Hippocampal formation (tissue), 2 donors: Measurements from ENCODE around the gene HOXB5.

ENCODE experiments used
- DNase-seq, 2 donors: peaks; one replicate each; lab custom pipeline; 2025; lab: John Stamatoyannopoulos, UW

HOXB5 gene

GRCh38 chr17:48593126-48593829 is at the start of gene HOXB5:
HOXB5 (minus strand) TSS chr17:48593779; CDS start chr17:48593682, 97 bp downstream.
- DNase-seq: no peak

GRCh38 chr17:48642843-48643696 is 49.5 kb upstream of the HOXB5 start:
- DNase-seq: no peak

- DNase-seq: no peak
Measured at GRCh38 chr17:48642059-48642842, 48.7 kb upstream of the HOXB5 start.

- DNase-seq: no peak
Measured at GRCh38 chr17:48641541-48642058, 48.0 kb upstream of the HOXB5 start.

DNA sequence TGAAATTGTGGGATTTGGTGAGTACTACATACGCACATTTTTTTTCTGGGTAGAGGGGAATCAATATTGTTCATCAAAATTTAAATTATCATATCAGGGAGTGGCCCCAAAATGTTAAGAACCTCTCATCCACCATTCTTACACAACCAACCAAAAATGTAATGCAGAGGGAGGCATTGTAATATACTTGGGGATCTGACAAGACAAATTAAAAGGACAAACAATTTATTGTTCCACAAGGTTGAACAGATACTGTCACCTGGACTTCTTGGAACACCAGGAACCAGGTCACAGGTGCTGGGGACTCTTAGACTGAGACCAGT is 47.2 kb upstream of the HOXB5 start:
- DNase-seq: no peak

DNA sequence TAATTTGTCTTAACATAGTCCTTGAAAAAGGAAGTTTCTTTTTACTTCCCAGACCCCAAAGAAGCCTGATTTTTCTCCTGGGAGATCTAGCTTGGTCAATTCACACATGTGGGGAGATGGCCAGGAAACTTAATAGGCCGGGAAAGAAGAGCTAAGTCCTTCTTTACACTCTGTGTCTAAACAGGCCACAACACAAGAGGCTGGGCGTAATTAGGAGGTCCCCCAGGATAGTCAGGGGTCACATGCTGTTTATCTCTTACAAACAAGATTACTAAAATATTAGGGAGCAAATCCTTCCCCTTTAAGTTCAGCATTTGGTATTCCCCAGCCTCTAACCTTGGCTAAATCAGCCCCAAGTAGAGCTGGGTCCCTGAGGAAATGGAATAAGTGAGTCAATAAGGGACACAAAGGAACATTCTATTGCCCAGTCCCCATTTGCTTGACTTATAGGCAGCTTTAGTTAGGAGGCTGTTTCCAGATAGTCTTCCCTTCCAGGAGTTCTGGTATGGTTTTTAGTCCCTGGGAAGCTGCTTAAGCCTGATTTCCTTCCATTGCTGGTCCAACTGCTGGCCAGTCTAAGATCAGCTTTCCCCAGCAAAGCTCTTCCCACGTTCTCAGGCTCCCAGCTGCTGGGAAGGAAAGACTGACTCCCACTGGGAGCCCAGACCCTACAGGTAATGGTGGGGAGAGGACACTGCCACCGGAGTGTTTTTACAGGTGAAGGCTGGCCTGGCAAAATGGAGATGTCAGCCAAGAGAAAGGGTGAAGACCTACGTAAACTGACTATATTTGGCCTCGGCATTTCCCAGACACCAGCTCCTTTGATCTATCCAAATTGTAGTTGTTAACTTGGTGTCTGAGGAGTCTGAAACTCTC is 46.6 kb upstream of the HOXB5 start:
- DNase-seq: no peak

GRCh38 chr17:48639136-48639535 is 45.6 kb upstream of the HOXB5 start:
- no peak for DNase-seq

- no peak for DNase-seq
Measured at GRCh38 chr17:48637323-48638260, 44.0 kb upstream of the HOXB5 start.

GRCh38 chr17:48636177-48637018 is 42.8 kb upstream of the HOXB5 start:
- no peak for DNase-seq

DNA sequence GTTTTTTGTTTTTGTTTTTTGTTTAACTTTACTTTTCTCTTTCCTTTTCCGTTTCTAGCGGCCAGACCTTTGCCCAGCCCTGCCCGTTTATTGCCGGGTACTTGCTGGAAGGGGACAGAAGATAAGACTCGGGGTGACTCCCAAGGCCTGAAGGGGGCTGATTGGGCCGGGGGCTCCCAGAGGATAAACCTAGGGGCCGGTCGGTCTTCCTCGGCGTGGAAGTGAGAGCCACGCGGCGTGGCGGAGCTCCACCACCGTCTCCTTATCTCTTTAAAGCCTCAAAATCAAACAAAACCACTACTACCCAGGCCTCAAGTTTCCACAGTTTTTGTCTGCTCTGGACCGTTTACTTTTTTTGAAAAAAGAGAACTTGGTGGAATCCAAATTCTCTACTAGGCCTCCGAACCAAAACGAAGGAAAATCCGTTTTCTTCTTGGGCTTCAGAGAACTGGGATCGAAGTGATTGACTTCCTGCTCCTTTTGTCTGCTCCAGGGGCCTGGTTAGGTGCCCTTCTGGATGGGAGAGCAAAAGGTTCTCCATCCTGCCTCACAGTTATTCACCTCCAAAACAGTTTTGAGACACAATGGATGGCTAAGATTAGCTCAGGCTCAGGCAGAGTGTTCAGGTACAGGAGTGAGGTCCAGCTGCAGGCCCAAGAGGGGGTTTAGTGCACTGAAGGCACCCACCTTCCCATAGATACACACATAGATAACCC is 41.1 kb upstream of the HOXB5 start:
- DNase-seq: no peak

- no peak for DNase-seq
Measured at GRCh38 chr17:48633266-48633677, 39.7 kb upstream of the HOXB5 start.

DNA sequence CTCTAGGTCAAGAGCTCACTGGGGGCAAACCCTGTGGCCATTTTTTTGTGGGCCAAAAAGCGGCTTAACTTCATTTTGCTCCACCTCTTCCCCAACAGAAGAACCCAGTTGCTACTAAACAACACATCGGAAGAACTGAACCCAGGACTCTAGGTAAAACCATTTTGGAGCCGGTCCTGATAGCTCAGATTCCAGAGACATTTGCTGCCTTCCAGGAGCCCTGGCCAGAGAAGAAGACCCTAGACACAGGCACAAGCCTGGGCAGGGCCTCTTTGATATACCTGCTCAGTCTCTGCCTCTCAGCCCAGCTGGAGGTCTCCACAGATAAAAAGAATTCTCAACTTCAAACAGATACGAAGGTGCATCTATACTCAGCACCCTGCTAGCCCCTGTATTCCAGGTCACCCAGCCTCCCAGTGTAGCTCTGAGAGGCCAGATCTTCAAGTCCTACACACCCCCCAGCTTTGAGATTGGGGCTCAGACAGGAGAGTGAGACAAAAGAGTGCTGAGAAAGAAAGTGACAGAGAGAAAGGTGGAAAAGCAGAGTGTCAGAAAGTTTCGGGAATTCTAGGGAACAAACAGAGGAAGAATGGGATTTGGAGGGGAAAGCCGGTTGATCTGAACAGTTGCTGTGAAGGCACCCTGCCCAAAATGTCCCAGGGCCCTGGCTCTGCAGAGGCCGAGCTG is 39.1 kb upstream of the HOXB5 start:
- no peak for DNase-seq

DNA sequence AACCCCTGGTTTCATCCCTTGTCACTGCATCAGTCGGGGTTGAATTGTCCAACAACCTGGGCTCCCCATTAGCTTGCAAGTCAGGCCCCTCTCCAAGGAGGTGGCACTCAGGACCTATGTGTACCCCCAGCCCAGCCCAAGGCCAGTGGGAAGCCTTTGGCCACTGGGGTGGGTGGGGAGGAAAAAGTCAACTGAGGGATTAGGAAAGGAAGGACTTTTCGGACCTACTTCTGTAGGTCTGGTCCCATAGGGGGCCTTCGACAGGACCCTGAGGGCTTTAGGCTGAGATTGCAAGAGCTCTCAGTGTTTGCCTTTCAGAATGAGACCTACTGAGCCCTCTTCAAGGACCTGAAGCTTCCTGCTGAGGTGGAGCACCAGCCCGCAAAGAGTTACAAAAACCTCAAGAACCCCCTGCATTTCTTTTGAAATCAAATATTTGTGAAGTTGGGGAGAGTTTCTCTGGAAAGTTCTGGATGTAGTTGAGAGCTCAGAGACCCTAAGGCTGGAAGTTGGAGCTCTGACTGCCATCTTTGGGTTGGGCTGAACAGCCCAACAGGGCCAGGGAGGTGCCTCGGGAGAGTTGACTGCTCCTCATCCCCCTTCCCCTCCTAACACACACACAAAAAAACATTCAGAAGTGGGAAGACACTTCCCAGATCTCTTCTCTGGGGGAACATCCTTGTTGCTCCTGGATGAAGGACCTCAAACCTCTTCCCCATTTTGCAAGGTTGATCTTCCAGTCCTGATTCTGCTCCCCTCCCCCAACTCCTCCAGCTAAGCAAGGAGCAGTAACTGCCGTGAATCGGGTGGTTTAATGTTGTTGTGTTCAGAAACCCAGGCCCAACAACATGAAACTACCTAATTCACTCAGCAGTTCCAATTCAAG is 38.4 kb upstream of the HOXB5 start:
- no peak for DNase-seq

GRCh38 chr17:48630925-48631692 is 37.5 kb upstream of the HOXB5 start:
- no peak for DNase-seq

GRCh38 chr17:48630009-48630924 is 36.7 kb upstream of the HOXB5 start:
- DNase-seq: no peak
